NCI-H526 treated with DMSO at 0.1 percent for 48 hours (cell line): Measurements from ENCODE around the gene KIR2DL3.
"Not testable (repeated sequence)": the region's sequence is repeated elsewhere in the genome, so short reads cannot be mapped to it uniquely, and the experiment has no call there.

Experiments used
- DNase-seq: peaks from one replicate; lab custom pipeline; 2025; lab: John Stamatoyannopoulos, UW

KIR2DL3 gene

GRCh38 chr19:54744080-54744479 lies 5.8 kb downstream of the KIR2DL3 start:
- not testable (repeated sequence) for DNase-seq

- DNase-seq, result not testable (repeated sequence)
These were observed 9.5 kb downstream of the KIR2DL3 start for GRCh38 chr19:54747614-54748322.

- DNase-seq, result not testable (repeated sequence)
These were observed 12.0 kb downstream of the KIR2DL3 start for GRCh38 chr19:54750276-54750675.

- DNase-seq, result not testable (repeated sequence)
These were observed 18.1 kb downstream of the KIR2DL3 start for GRCh38 chr19:54756204-54757110.

GRCh38 chr19:54758577-54758976 lies 20.3 kb downstream of the KIR2DL3 start:
- DNase-seq, result not testable (repeated sequence)

- not testable (repeated sequence) for DNase-seq
These were observed 25.9 kb downstream of the KIR2DL3 start for GRCh38 chr19:54764219-54764618.

GRCh38 chr19:54766464-54766863 lies 28.2 kb downstream of the KIR2DL3 start:
- DNase-seq, result not testable (repeated sequence)

GRCh38 chr19:54769646-54770045 lies 31.3 kb downstream of the KIR2DL3 start, which contains the start of gene KIR2DL1:
KIR2DL1 (plus strand) TSS chr19:54769793; CDS start chr19:54769851, 58 bp downstream.
- not testable (repeated sequence) for DNase-seq

- not testable (repeated sequence) for DNase-seq
These were observed 32.2 kb downstream of the KIR2DL3 start for GRCh38 chr19:54770511-54770910.

GRCh38 chr19:54771018-54771960 lies 33.0 kb downstream of the KIR2DL3 start:
- DNase-seq, result not testable (repeated sequence)

- DNase-seq, result not testable (repeated sequence)
These were observed 34.4 kb downstream of the KIR2DL3 start for GRCh38 chr19:54772666-54773065.

GRCh38 chr19:54775095-54775815 lies 36.9 kb downstream of the KIR2DL3 start:
- not testable (repeated sequence) for DNase-seq

- not testable (repeated sequence) for DNase-seq
These were observed 37.5 kb downstream of the KIR2DL3 start for GRCh38 chr19:54775830-54776229.

- DNase-seq, result not testable (repeated sequence)
These were observed 39.5 kb downstream of the KIR2DL3 start for GRCh38 chr19:54777851-54778250.

- not testable (repeated sequence) for DNase-seq
These were observed 40.6 kb downstream of the KIR2DL3 start for GRCh38 chr19:54778896-54779295.

- DNase-seq, result not testable (repeated sequence)
These were observed 44.6 kb downstream of the KIR2DL3 start for GRCh38 chr19:54782916-54783315.

GRCh38 chr19:54786091-54786723 lies 47.9 kb downstream of the KIR2DL3 start:
- DNase-seq, result not testable (repeated sequence)

- not testable (repeated sequence) for DNase-seq
These were observed 49.8 kb downstream of the KIR2DL3 start for GRCh38 chr19:54788154-54788553.

- no peak for DNase-seq
These were observed 52.4 kb downstream of the KIR2DL3 start for GRCh38 chr19:54790711-54791110.

- DNase-seq, result no peak
These were observed 53.2 kb downstream of the KIR2DL3 start for GRCh38 chr19:54791476-54791875.
